Pancreas (tissue), 10 donors: ENCODE results near the gene U2AF1L4. TPM values are rescaled to one million over a fixed set of nuclear protein-coding genes. Genes with fewer than 3 reads are reported as not detected.

ENCODE experiments used
- ATAC-seq, 4 donors: fragments of 200-7000 bp; cut with Tn5 transposase; one replicate each; pipeline versions ENCODE4 v1.8.0 to v1.9.1; 2020; ENCODE audit warnings: mild to moderate bottlenecking in 4 of 4, moderate library complexity in 4 of 4
- DNase-seq, 6 donors: peaks; one replicate each; pipeline ENCODE4 v3.0.0-alpha.2; 2020
- FAIRE-seq: peaks from 2 replicates; lab custom pipeline; 2012; peaks lifted over from hg19 to GRCh38; lab: Jason Lieb, UNC
- H3K27ac ChIP-seq, 4 donors: fragments of 200-600 bp; sonication (generic); 1 replicate in 3 of 4; 2 replicates in 1 of 4; pipeline versions ENCODE4 v1.5.0 to v1.8.0; 2020
- H3K27me3 ChIP-seq, 4 donors: fragments of 200-600 bp; one replicate each; pipeline ENCODE4 v1.8.0; 2021
- H3K36me3 ChIP-seq, 3 donors: fragments of 200-600 bp; sonication (generic) in 1 of 3; one replicate each; pipeline versions ENCODE4 v1.5.0 to v1.8.0; 2020 to 2021
- H3K4me1 ChIP-seq, 3 donors: fragments of 200-600 bp; one replicate each; pipeline ENCODE4 v1.8.0; 2021
- H3K4me3 ChIP-seq, 4 donors: fragments of 200-600 bp; sonication (generic) in 2 of 4; one replicate each; pipeline versions ENCODE4 v1.5.0 to v1.8.0; 2020 to 2021
- H3K9me3 ChIP-seq, 4 donors: fragments of 200-600 bp; one replicate each; pipeline ENCODE4 v1.8.0; 2021
- CTCF ChIP-seq, 4 donors: fragments of 200-600 bp; sonication (generic) in 3 of 4; IDR thresholded peaks; one replicate each; pipeline versions ENCODE4 v1.5.0 to v1.8.0; 2021; ENCODE audit warnings: antibody characterized with exemption in 4 of 4
- whole genome bisulfite sequencing, 2 donors: extraction: QIAGEN DNeasy Blood & Tissue Kit; methylation state at CpG; one replicate each; pipeline ENCODE4 v1.1.7; 2013; 5-methylcytosine and 5-hydroxymethylcytosine counted together
- intact Hi-C, 3 donors: fragments of 100-400 bp; cut with DNase I; formaldehyde crosslinking; loops; one replicate each; pipeline versions ENCODE4 v1.11.1 to v1.14.2; 2022
- polyA plus RNA-seq, 2 donors: library from polyadenylated mRNA; stranded (reverse); fragments of 200-250 nt; gene quantifications; one replicate each; pipeline ENCODE4 v1.2.3, GENCODE V29; 2013
- total RNA-seq, 6 donors: library from RNA; stranded (reverse); fragmentation: NEBNext Ultra II Directional in 4 of 6; extraction: Animal tissue kit (Norgen Biotek cat#: 25700) in 4 of 6; gene quantifications; one replicate each; pipeline versions ENCODE4 v1.2.1 to v1.2.4, GENCODE V29; 2021 to 2023
- donor health status: healthy with polysubstance abuse.
- donor health status: DM: no; HTN: no; CAD: no; lungs with moderate emphysema.
- donor health status: DM: no; HTN: no; CAD: no.
- donor health status: control.
- donor health status: control.
- donor health status: Bipolar disorder and iron deficiency.
- donor health status: DM: yes; HTN: yes; CAD: no.
- donor health status: DM: no; HTN: no; CAD: no.
- donor health status: DM: no; HTN: no; CAD: no.
- donor health status: DM: yes; HTN: yes; CAD: no.

Gene U2AF1L4
- total and polyA plus RNA-seq, 8 donors = 9.7 to 124 (median 12.0) TPM

- Histone ChIP-seq H3K4me1 (peaks cover 0 to 4% (median 0%) of the 10 kb centered on the region in 3 donors), H3K4me3 (no peak overlapping the region), H3K27me3 (no peaks in the 10 kb centered on the region), H3K9me3 (no peaks in the 10 kb centered on the region), H3K36me3 (no peaks in the 10 kb centered on the region), H3K27ac (no peak overlapping the region)
- DNase-seq = no peak
- ATAC-seq = no peak
- 80 to 85% methylated on average over 12 of the region's 12 CpGs for WGBS, 2 donors
- no peak for FAIRE-seq
- no peak for TF ChIP-seq CTCF (IDR thresholded peaks at IDR 0.05)
- intact Hi-C loops = no loop called here
Observed at GRCh38 chr19:35788205-35788960, 43.2 kb upstream of the U2AF1L4 start.

- peaks cover 0 to 4% (median 0%) of the 10 kb centered on the region in 3 donors for H3K4me1 ChIP-seq
- ATAC-seq (no peak), DNase-seq (peak in 3 of 6 donors; percentile 25 to 78 (median 51)), FAIRE-seq (no peak)
- H3K27ac ChIP-seq = no peak overlapping the region
- H3K36me3 ChIP-seq = no peaks in the 10 kb centered on the region
- H3K27me3 ChIP-seq = no peaks in the 10 kb centered on the region
- WGBS, 2 donors = 90 to 92% methylated on average over 15 of the region's 15 CpGs
- intact Hi-C loops = no loop called here
- no peaks in the 10 kb centered on the region for H3K9me3 ChIP-seq
- TF ChIP-seq CTCF (IDR thresholded peaks at IDR 0.05) = no peak
- H3K4me3 ChIP-seq = no peak overlapping the region
Observed at GRCh38 chr19:35787227-35787799, 42.1 kb upstream of the U2AF1L4 start.

GRCh38 chr19:35786299-35787160 lies 41.3 kb upstream of the U2AF1L4 start:
- Histone ChIP-seq H3K36me3 (no peaks in the 10 kb centered on the region), H3K27ac (no peak overlapping the region), H3K27me3 (no peaks in the 10 kb centered on the region), H3K4me1 (peaks cover 0 to 4% (median 0%) of the 10 kb centered on the region in 3 donors), H3K4me3 (no peak overlapping the region), H3K9me3 (no peaks in the 10 kb centered on the region)
- no peak for FAIRE-seq
- no peak for TF ChIP-seq CTCF (IDR thresholded peaks at IDR 0.05)
- peak in 2 of 6 donors; percentile 31 to 74 for DNase-seq
- ATAC-seq = no peak
- intact Hi-C loops = no loop called here
- 87 to 88% methylated on average over 26 to 31 of the region's 31 CpGs for WGBS, 2 donors

- ATAC-seq (no peak), DNase-seq (no peak), FAIRE-seq (no peak)
- WGBS, 2 donors = 93 to 94% methylated on average over 10 of the region's 10 CpGs
- Histone ChIP-seq H3K27me3 (no peaks in the 10 kb centered on the region), H3K36me3 (no peaks in the 10 kb centered on the region), H3K4me1 (no peaks in the 10 kb centered on the region), H3K27ac (no peak overlapping the region), H3K4me3 (no peak overlapping the region), H3K9me3 (no peaks in the 10 kb centered on the region)
- TF ChIP-seq CTCF (IDR thresholded peaks at IDR 0.05) = no peak
- intact Hi-C loops = no loop called here
Observed at GRCh38 chr19:35785339-35785627, 40.1 kb upstream of the U2AF1L4 start.
